Spleen (tissue), 11 donors: ENCODE results near the gene GOLGA6B. TPM values are rescaled to one million over a fixed set of nuclear protein-coding genes. Genes with fewer than 3 reads are reported as not detected.

Experiments
- DNase-seq: peaks from one replicate; pipeline ENCODE4 v3.0.0-alpha.2; 2020
- H3K27ac ChIP-seq, 8 donors: fragments of 200-600 bp; sonication (generic) in 7 of 8; 1 replicate in 4 of 8; 2 replicates in 4 of 8; pipeline versions ENCODE4 v1.5.0 to v1.8.0; 2016 to 2021; ENCODE audit warnings: inconsistent platforms in 4 of 8, mild to moderate bottlenecking in 4 of 8, moderate library complexity in 1 of 8
- H3K27me3 ChIP-seq, 7 donors: fragments of 200-600 bp; sonication (generic) in 6 of 7; replicated peaks in 1 of 7; 1 replicate in 4 of 7; 2 replicates in 3 of 7; pipeline versions ENCODE4 v1.5.0 to v1.8.0; 2016 to 2021; ENCODE audit warnings: inconsistent platforms in 3 of 7, mild to moderate bottlenecking in 1 of 7
- H3K36me3 ChIP-seq, 6 donors: fragments of 200-600 bp; sonication (generic) in 5 of 6; 1 replicate in 4 of 6; 2 replicates in 2 of 6; pipeline versions ENCODE4 v1.5.0 to v1.8.0; 2016 to 2021; ENCODE audit warnings: inconsistent platforms in 2 of 6
- H3K4me1 ChIP-seq, 6 donors: fragments of 200-600 bp; sonication (generic) in 5 of 6; 1 replicate in 3 of 6; 2 replicates in 3 of 6; pipeline versions ENCODE4 v1.5.0 to v1.8.0; 2016 to 2021; ENCODE audit warnings: inconsistent platforms in 3 of 6
- H3K4me3 ChIP-seq, 8 donors: fragments of 200-600 bp; sonication (generic) in 7 of 8; 1 replicate in 4 of 8; 2 replicates in 4 of 8; pipeline versions ENCODE4 v1.5.0 to v1.8.0; 2016 to 2021; ENCODE audit warnings: inconsistent platforms in 4 of 8, mild to moderate bottlenecking in 4 of 8, moderate library complexity in 2 of 8
- H3K9me3 ChIP-seq, 8 donors: fragments of 200-600 bp; sonication (generic) in 7 of 8; 1 replicate in 4 of 8; 2 replicates in 4 of 8; pipeline versions ENCODE4 v1.5.0 to v1.8.0; 2016 to 2021; ENCODE audit warnings: inconsistent platforms in 4 of 8
- POLR2A ChIP-seq, 3 donors: fragments of 450-650 bp; IDR thresholded peaks; one replicate each; pipeline ENCODE4 v1.5.1; 2017; ENCODE audit warnings: antibody characterized with exemption in 3 of 3, mild to moderate bottlenecking in 1 of 3
- POLR2AphosphoS5 ChIP-seq, 3 donors: sonication (generic); formaldehyde crosslinking; IDR thresholded peaks; one replicate each; pipeline ENCODE4 v1.5.1; 2017; ENCODE audit warnings: antibody characterized with exemption in 3 of 3
- WGBS, 5 donors: extraction: QIAGEN DNeasy Blood & Tissue Kit in 3 of 5; methylation state at CpG; one replicate each; pipeline versions ENCODE4 v1.1.5 to v1.1.7; 2013 to 2018; 5-methylcytosine and 5-hydroxymethylcytosine counted together
- intact Hi-C: fragments of 100-400 bp; cut with DNase I; formaldehyde crosslinking; loops from one replicate; pipeline ENCODE4 v1.15.0; 2023; ENCODE audit warnings: low total_unique reads
- polyA plus RNA-seq, 3 donors: library from polyadenylated mRNA; stranded (reverse); fragments of 200-250 nt; gene quantifications; one replicate each; pipeline ENCODE4 v1.2.1, GENCODE V29; 2013
- total RNA-seq, 7 donors: library from RNA; depleted of rRNA in 3 of 7; stranded (reverse); fragments of >200 nt in 3 of 7; fragmentation: NEBNext Ultra II Directional in 4 of 7; extraction: Animal tissue kit (Norgen Biotek cat#: 25700) in 4 of 7; gene quantifications; one replicate each; pipeline versions ENCODE4 v1.1.0 to v1.2.1, GENCODE V29; 2016 to 2021
- TF ChIP-seq, protein P1 (sequence below), 11 experiments: fragments of 200-600 bp in 7 of 11; fragments of 450-650 bp in 4 of 11; sonication (generic) in 4 of 11; IDR thresholded peaks in 8 of 11; conservative IDR thresholded peaks in 3 of 11; 1 replicate in 7 of 11; 2 replicates in 4 of 11; pipeline versions ENCODE4 v1.4.0 to v1.8.0; 2016 to 2021; ENCODE audit warnings: antibody characterized with exemption in 11 of 11, inconsistent platforms in 4 of 11, mild to moderate bottlenecking in 1 of 11
- donor health status: healthy with polysubstance abuse.
- donor health status: DM: no; HTN: no; CAD: no; lungs with moderate emphysema.
- donor health status: DM: no; HTN: no; CAD: no.
- donor health status: Bipolar disorder and iron deficiency.
- donor health status: healthy.
- donor health status: DM: no; HTN: no; CAD: no.
- donor health status: DM: yes; HTN: yes; CAD: no.

Gene GOLGA6B
- total and polyA plus RNA-seq, 10 donors = not detected

DNA sequence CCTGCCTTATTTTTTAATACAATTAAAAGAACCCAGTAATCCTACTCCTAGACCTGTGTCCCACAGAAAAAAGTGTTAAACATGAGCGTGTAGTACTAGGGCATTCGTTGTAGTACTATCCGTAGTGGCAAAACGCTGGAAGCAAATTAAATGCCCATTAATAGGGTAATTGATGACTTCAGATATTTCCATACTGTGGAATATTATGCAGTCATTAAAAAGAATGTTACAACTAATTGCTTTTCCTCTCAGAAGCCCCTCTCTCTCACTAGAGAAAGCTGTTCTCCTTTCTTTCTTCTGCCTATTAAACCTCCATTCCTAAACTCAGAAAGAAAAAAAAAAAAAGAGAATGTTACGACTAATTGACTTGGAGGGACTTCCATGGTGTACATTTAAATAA, 34.2 kb downstream of the GOLGA6B start:
- WGBS, 5 donors = 96 to 99% (median 98%) methylated on average over 5 of the region's 5 CpGs
- intact Hi-C loops = no loop called here
- Histone ChIP-seq H3K27ac (no peak overlapping the region), H3K9me3 (peaks cover 0 to 3% (median 0%) of the 10 kb centered on the region in 8 donors), H3K27me3 (no peaks in the 10 kb centered on the region), H3K36me3 (no peaks in the 10 kb centered on the region), H3K4me1 (peaks cover 7 to 29% (median 16%) of the 10 kb centered on the region in 6 donors), H3K4me3 (no peak overlapping the region)
- TF ChIP-seq POLR2AphosphoS5 (IDR thresholded peaks at IDR 0.05) (no peak), POLR2A (IDR thresholded peaks at IDR 0.05) (no peak)
- TF ChIP-seq, protein P1, sequence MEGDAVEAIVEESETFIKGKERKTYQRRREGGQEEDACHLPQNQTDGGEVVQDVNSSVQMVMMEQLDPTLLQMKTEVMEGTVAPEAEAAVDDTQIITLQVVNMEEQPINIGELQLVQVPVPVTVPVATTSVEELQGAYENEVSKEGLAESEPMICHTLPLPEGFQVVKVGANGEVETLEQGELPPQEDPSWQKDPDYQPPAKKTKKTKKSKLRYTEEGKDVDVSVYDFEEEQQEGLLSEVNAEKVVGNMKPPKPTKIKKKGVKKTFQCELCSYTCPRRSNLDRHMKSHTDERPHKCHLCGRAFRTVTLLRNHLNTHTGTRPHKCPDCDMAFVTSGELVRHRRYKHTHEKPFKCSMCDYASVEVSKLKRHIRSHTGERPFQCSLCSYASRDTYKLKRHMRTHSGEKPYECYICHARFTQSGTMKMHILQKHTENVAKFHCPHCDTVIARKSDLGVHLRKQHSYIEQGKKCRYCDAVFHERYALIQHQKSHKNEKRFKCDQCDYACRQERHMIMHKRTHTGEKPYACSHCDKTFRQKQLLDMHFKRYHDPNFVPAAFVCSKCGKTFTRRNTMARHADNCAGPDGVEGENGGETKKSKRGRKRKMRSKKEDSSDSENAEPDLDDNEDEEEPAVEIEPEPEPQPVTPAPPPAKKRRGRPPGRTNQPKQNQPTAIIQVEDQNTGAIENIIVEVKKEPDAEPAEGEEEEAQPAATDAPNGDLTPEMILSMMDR (IDR thresholded peaks at IDR 0.05 in 8 of 11, conservative IDR thresholded peaks at IDR 0.05 in 3 of 11) = no peak
- DNase-seq = no peak

DNA sequence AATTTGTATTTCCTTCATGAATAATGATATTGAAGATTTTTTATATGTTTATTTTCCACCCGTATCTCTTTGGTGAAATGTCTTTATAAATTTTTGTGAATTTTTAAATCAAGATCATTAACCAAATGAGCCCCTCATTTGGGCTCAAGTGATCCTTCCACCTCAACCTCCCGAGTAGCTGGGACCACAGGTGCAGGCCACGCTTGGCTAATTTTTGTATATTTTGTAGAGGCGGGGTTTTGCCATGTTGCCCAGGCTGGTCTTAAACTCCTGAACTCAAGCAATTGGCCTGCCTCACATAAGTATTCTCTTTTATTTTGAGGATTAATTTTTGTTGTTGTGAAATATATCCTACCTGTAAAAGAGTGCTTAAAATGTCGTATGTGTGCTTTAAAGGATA, 36.4 kb downstream of the GOLGA6B start:
- Histone ChIP-seq H3K4me1 (peaks cover 0 to 19% (median 10%) of the 10 kb centered on the region in 6 donors), H3K27ac (no peak overlapping the region), H3K4me3 (no peak overlapping the region), H3K9me3 (peaks cover 0 to 3% (median 0%) of the 10 kb centered on the region in 8 donors), H3K36me3 (no peaks in the 10 kb centered on the region), H3K27me3 (no peaks in the 10 kb centered on the region)
- intact Hi-C loops = no loop called here
- 77 to 86% (median 82%) methylated on average over 5 of the region's 5 CpGs for WGBS, 5 donors
- TF ChIP-seq POLR2A (IDR thresholded peaks at IDR 0.05) = no peak
- TF ChIP-seq, protein P1 (IDR thresholded peaks at IDR 0.05 in 8 of 11, conservative IDR thresholded peaks at IDR 0.05 in 3 of 11) = no peak
- no peak for TF ChIP-seq POLR2AphosphoS5 (IDR thresholded peaks at IDR 0.05)
- DNase-seq = no peak

DNA sequence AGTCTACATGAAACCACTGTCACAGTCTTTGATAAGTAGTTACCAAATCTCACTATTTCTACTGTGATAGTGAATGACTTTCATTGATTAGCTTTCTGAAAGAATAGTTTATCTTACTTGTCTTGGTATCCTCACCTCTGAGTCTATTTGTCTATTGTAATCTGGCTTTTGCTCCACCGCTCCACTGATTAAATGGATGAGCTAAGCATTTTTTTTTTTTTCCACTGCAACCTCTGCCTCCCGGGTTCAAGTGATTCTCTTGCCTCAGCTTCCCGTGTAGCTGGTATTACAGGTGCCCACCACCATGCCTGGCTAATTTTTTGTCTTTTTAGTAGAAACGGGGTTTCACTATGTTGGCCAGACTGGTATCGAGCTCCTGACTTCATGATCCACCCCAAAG, 44.4 kb downstream of the GOLGA6B start:
- Histone ChIP-seq H3K36me3 (no peaks in the 10 kb centered on the region), H3K27me3 (no peaks in the 10 kb centered on the region), H3K9me3 (no peaks in the 10 kb centered on the region), H3K4me3 (no peak overlapping the region), H3K27ac (no peak overlapping the region), H3K4me1 (no peaks in the 10 kb centered on the region)
- 92 to 97% (median 94%) methylated on average over 5 of the region's 5 CpGs for WGBS, 5 donors
- intact Hi-C loops = no loop called here
- no peak for DNase-seq
- TF ChIP-seq POLR2A (IDR thresholded peaks at IDR 0.05) = no peak
- TF ChIP-seq, protein P1 (IDR thresholded peaks at IDR 0.05 in 8 of 11, conservative IDR thresholded peaks at IDR 0.05 in 3 of 11) = no peak
- no peak for TF ChIP-seq POLR2AphosphoS5 (IDR thresholded peaks at IDR 0.05)

DNA sequence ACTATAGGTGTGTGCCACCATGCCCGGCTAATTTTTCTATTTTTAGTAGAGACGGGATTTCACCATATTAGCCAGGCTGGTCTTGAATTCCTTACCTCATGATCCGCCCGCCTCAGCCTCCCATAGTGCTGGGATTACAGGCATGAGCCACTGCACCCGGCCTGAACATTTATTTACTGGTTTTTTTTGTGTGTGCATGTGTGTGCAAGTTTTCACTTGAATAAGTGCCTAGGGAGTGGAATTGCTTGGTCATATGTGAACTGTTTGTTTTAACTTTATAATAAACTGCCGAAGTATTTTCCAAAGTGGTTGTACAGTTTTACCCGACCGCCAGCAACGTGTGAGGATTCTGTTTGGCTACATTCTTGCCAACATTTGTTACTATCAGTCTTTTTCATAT, 45.6 kb downstream of the GOLGA6B start:
- no peak for DNase-seq
- intact Hi-C loops = loop anchor here (10.0 kb wide), 1 partner anchor 105 kb away; no protein-coding TSS in a partner anchor
- no peak for TF ChIP-seq POLR2A (IDR thresholded peaks at IDR 0.05)
- TF ChIP-seq, protein P1 (IDR thresholded peaks at IDR 0.05 in 8 of 11, conservative IDR thresholded peaks at IDR 0.05 in 3 of 11) = no peak
- TF ChIP-seq POLR2AphosphoS5 (IDR thresholded peaks at IDR 0.05) = no peak
- no peaks in the 10 kb centered on the region for H3K9me3 ChIP-seq
- no peaks in the 10 kb centered on the region for H3K4me1 ChIP-seq
- H3K27ac ChIP-seq = no peak overlapping the region
- H3K4me3 ChIP-seq = no peak overlapping the region
- no peaks in the 10 kb centered on the region for H3K27me3 ChIP-seq
- H3K36me3 ChIP-seq = no peaks in the 10 kb centered on the region
- WGBS, 5 donors = 92 to 97% (median 95%) methylated on average over 9 of the region's 9 CpGs
